ENCODE results near the gene PCNT.

The PCNT gene

GRCh38 chr21:46323710-46324389 is at the start of gene PCNT, which contains the start of gene C21orf58:
TSS of gene PCNT (plus strand) at chr21:46324156. CDS start at chr21:46324229, 73 bp downstream.
TSS of gene C21orf58 (minus strand) at chr21:46323870. CDS start at chr21:46322738, 1,132 bp downstream.
- DNase-seq (ENCODE audit: low read depth): peak; percentile 95

- no peak for DNase-seq (ENCODE audit: low read depth)
Measured at GRCh38 chr21:46274797-46275390, 49.1 kb upstream of the PCNT start.

- no peak for DNase-seq (ENCODE audit: low read depth)
Measured at GRCh38 chr21:46284077-46284644, 39.8 kb upstream of the PCNT start.

GRCh38 chr21:46284733-46285132 is 39.2 kb upstream of the PCNT start:
- no peak for DNase-seq (ENCODE audit: low read depth)

GRCh38 chr21:46285206-46285661 is 38.7 kb upstream of the PCNT start, which contains the start of gene MCM3AP:
TSS of gene MCM3AP (minus strand) at chr21:46285611. CDS start at chr21:46285286, 325 bp downstream.
- no peak for DNase-seq (ENCODE audit: low read depth)

- DNase-seq (ENCODE audit: low read depth): peak; percentile 82
Measured at GRCh38 chr21:46285761-46286647, 38.0 kb upstream of the PCNT start, which contains the start of gene YBEY. TSS of gene YBEY (plus strand) at chr21:46286342. CDS start at chr21:46286914, 572 bp downstream.

- no peak for DNase-seq (ENCODE audit: low read depth)
Measured at GRCh38 chr21:46286648-46287002, 37.3 kb upstream of the PCNT start.

- DNase-seq (ENCODE audit: low read depth): no peak
Measured at GRCh38 chr21:46287541-46287940, 36.4 kb upstream of the PCNT start.

- DNase-seq (ENCODE audit: low read depth): no peak
Measured at GRCh38 chr21:46289655-46290179, 34.2 kb upstream of the PCNT start.

GRCh38 chr21:46291561-46291960 is 32.4 kb upstream of the PCNT start:
- no peak for DNase-seq (ENCODE audit: low read depth)

- no peak for DNase-seq (ENCODE audit: low read depth)
Measured at GRCh38 chr21:46294647-46295176, 29.2 kb upstream of the PCNT start.

GRCh38 chr21:46295177-46295770 is 28.7 kb upstream of the PCNT start:
- no peak for DNase-seq (ENCODE audit: low read depth)

GRCh38 chr21:46295996-46296752 is 27.8 kb upstream of the PCNT start:
- peak; percentile 86 for DNase-seq (ENCODE audit: low read depth)

- no peak for DNase-seq (ENCODE audit: low read depth)
Measured at GRCh38 chr21:46297338-46298271, 26.4 kb upstream of the PCNT start.

- DNase-seq (ENCODE audit: low read depth): no peak
Measured at GRCh38 chr21:46299167-46299566, 24.8 kb upstream of the PCNT start.

- DNase-seq (ENCODE audit: low read depth): no peak
Measured at GRCh38 chr21:46301759-46302158, 22.2 kb upstream of the PCNT start.

GRCh38 chr21:46304437-46304836 is 19.5 kb upstream of the PCNT start:
- no peak for DNase-seq (ENCODE audit: low read depth)

GRCh38 chr21:46304955-46305354 is 19.0 kb upstream of the PCNT start:
- no peak for DNase-seq (ENCODE audit: low read depth)

- DNase-seq (ENCODE audit: low read depth): no peak
Measured at GRCh38 chr21:46307625-46308024, 16.3 kb upstream of the PCNT start.
